Activated naive CD4-positive, alpha-beta T cell treated with anti-CD3 and anti-CD28 coated beads for 36 hours (primary cell): ENCODE results near the gene CDH12. TPM values are rescaled to one million over a fixed set of nuclear protein-coding genes. Genes with fewer than 3 reads are reported as not detected.

Source experiments
- CTCF ChIA-PET: fragments of 350-600 bp; sonication (Branson Sonifier 250); formaldehyde crosslinking; loops from one replicate; lab custom pipeline; 2021; ENCODE audit warnings: antibody characterized with exemption; lab: Charles Lee
- DNase-seq: peaks from one replicate; pipeline ENCODE4 v3.0.0-alpha.2; 2020
- H3K27ac Mint-ChIP-seq: one replicate; pipeline ENCODE4 v1.8.0; 2021; ENCODE audit warnings: mild to moderate bottlenecking, mixed read lengths
- H3K27me3 Mint-ChIP-seq: one replicate; pipeline ENCODE4 v1.8.0; 2021; ENCODE audit warnings: low read depth, mixed read lengths
- H3K36me3 Mint-ChIP-seq: one replicate; pipeline ENCODE4 v1.8.0; 2021; ENCODE audit warnings: low read depth, mixed read lengths
- H3K4me1 Mint-ChIP-seq: one replicate; pipeline ENCODE4 v1.8.0; 2021; ENCODE audit warnings: low read depth, mixed read lengths
- H3K4me3 Mint-ChIP-seq: one replicate; pipeline ENCODE4 v1.8.0; 2021; ENCODE audit warnings: mild to moderate bottlenecking, moderate library complexity, mixed read lengths
- H3K9me3 Mint-ChIP-seq: one replicate; pipeline ENCODE4 v1.8.0; 2021; ENCODE audit warnings: mixed read lengths
- intact Hi-C: fragments of 100-400 bp; cut with micrococcal nuclease; formaldehyde crosslinking; loops from one replicate; pipeline ENCODE4 v1.15.1; 2023
- total RNA-seq, 2 experiments: library from RNA; stranded (reverse); gene quantifications; one replicate each; pipeline ENCODE4 v1.2.3, GENCODE V29; 2021

The CDH12 gene
- total RNA-seq, 2 experiments from 2014 or later = not detected

- Mint-ChIP-seq H3K27ac (no peak overlapping the region), H3K9me3 (peaks cover 5% of the 10 kb centered on the region), H3K4me3 (no peak overlapping the region), H3K27me3 (no peaks in the 10 kb centered on the region), H3K4me1 (no peaks in the 10 kb centered on the region), H3K36me3 (no peaks in the 10 kb centered on the region)
- intact Hi-C loops = no loop called here
- no peak for DNase-seq
- CTCF ChIA-PET = no interaction called here
Measured at GRCh38 chr5:22591461-22591860, 261.7 kb downstream of the CDH12 start.

- Mint-ChIP-seq H3K36me3 (no peaks in the 10 kb centered on the region), H3K27me3 (no peaks in the 10 kb centered on the region), H3K9me3 (peaks cover 7% of the 10 kb centered on the region), H3K4me3 (no peak overlapping the region), H3K27ac (no peak overlapping the region), H3K4me1 (no peaks in the 10 kb centered on the region)
- CTCF ChIA-PET = no interaction called here
- DNase-seq = no peak
- intact Hi-C loops = no loop called here
Measured at GRCh38 chr5:22590677-22591268, 262.4 kb downstream of the CDH12 start.

GRCh38 chr5:22577711-22578110 is 275.4 kb downstream of the CDH12 start:
- H3K9me3 Mint-ChIP-seq = no peaks in the 10 kb centered on the region
- no peaks in the 10 kb centered on the region for H3K4me1 Mint-ChIP-seq
- intact Hi-C loops = no loop called here
- no peaks in the 10 kb centered on the region for H3K27me3 Mint-ChIP-seq
- H3K36me3 Mint-ChIP-seq = no peaks in the 10 kb centered on the region
- CTCF ChIA-PET = interaction anchor here (0.7 kb wide), 1 partner anchor 566 kb away, joined by 4 read pairs; no protein-coding TSS in a partner anchor
- DNase-seq = no peak
- H3K27ac Mint-ChIP-seq = no peak overlapping the region
- H3K4me3 Mint-ChIP-seq = no peak overlapping the region

GRCh38 chr5:22577006-22577405 is 276.1 kb downstream of the CDH12 start:
- no peak overlapping the region for H3K4me3 Mint-ChIP-seq
- CTCF ChIA-PET = no interaction called here
- H3K27me3 Mint-ChIP-seq = no peaks in the 10 kb centered on the region
- no peak for DNase-seq
- intact Hi-C loops = no loop called here
- no peak overlapping the region for H3K27ac Mint-ChIP-seq
- H3K4me1 Mint-ChIP-seq = no peaks in the 10 kb centered on the region
- H3K9me3 Mint-ChIP-seq = no peaks in the 10 kb centered on the region
- H3K36me3 Mint-ChIP-seq = no peaks in the 10 kb centered on the region

GRCh38 chr5:22572941-22573340 is 280.2 kb downstream of the CDH12 start:
- DNase-seq = no peak
- Mint-ChIP-seq H3K27ac (no peak overlapping the region), H3K4me1 (no peaks in the 10 kb centered on the region), H3K9me3 (peaks cover 12% of the 10 kb centered on the region), H3K36me3 (no peaks in the 10 kb centered on the region), H3K4me3 (no peak overlapping the region), H3K27me3 (no peaks in the 10 kb centered on the region)
- CTCF ChIA-PET = no interaction called here
- intact Hi-C loops = no loop called here

GRCh38 chr5:22567983-22568382 is 285.2 kb downstream of the CDH12 start:
- Mint-ChIP-seq H3K4me3 (no peak overlapping the region), H3K4me1 (no peaks in the 10 kb centered on the region), H3K27me3 (no peaks in the 10 kb centered on the region), H3K36me3 (no peaks in the 10 kb centered on the region), H3K27ac (no peak overlapping the region), H3K9me3 (peaks cover 20% of the 10 kb centered on the region)
- CTCF ChIA-PET = no interaction called here
- DNase-seq = no peak
- intact Hi-C loops = no loop called here

GRCh38 chr5:22560147-22560546 is 293.0 kb downstream of the CDH12 start:
- CTCF ChIA-PET = no interaction called here
- no peak overlapping the region for H3K27ac Mint-ChIP-seq
- DNase-seq = no peak
- intact Hi-C loops = no loop called here
- H3K4me1 Mint-ChIP-seq = no peaks in the 10 kb centered on the region
- no peaks in the 10 kb centered on the region for H3K27me3 Mint-ChIP-seq
- no peak overlapping the region for H3K4me3 Mint-ChIP-seq
- H3K9me3 Mint-ChIP-seq = peaks cover 12% of the 10 kb centered on the region
- no peaks in the 10 kb centered on the region for H3K36me3 Mint-ChIP-seq

GRCh38 chr5:22557251-22557650 is 295.9 kb downstream of the CDH12 start:
- Mint-ChIP-seq H3K27me3 (no peaks in the 10 kb centered on the region), H3K4me3 (no peak overlapping the region), H3K9me3 (peaks cover 5% of the 10 kb centered on the region), H3K36me3 (no peaks in the 10 kb centered on the region), H3K27ac (no peak overlapping the region), H3K4me1 (no peaks in the 10 kb centered on the region)
- DNase-seq = no peak
- CTCF ChIA-PET = no interaction called here
- intact Hi-C loops = no loop called here

- intact Hi-C loops = no loop called here
- Mint-ChIP-seq H3K27ac (no peak overlapping the region), H3K4me3 (no peak overlapping the region), H3K4me1 (no peaks in the 10 kb centered on the region), H3K36me3 (no peaks in the 10 kb centered on the region), H3K9me3 (peaks cover 12% of the 10 kb centered on the region), H3K27me3 (no peaks in the 10 kb centered on the region)
- CTCF ChIA-PET = no interaction called here
- DNase-seq = no peak
Measured at GRCh38 chr5:22554475-22554874, 298.7 kb downstream of the CDH12 start.

- no peaks in the 10 kb centered on the region for H3K36me3 Mint-ChIP-seq
- no peak overlapping the region for H3K4me3 Mint-ChIP-seq
- H3K4me1 Mint-ChIP-seq = no peaks in the 10 kb centered on the region
- no peaks in the 10 kb centered on the region for H3K27me3 Mint-ChIP-seq
- no peak for DNase-seq
- intact Hi-C loops = no loop called here
- H3K9me3 Mint-ChIP-seq = peaks cover 9% of the 10 kb centered on the region
- no peak overlapping the region for H3K27ac Mint-ChIP-seq
- CTCF ChIA-PET = no interaction called here
Measured at GRCh38 chr5:22549876-22550671, 303.1 kb downstream of the CDH12 start.

GRCh38 chr5:22542340-22542739 is 310.8 kb downstream of the CDH12 start:
- CTCF ChIA-PET = no interaction called here
- H3K4me3 Mint-ChIP-seq = no peak overlapping the region
- H3K4me1 Mint-ChIP-seq = no peaks in the 10 kb centered on the region
- no peaks in the 10 kb centered on the region for H3K27me3 Mint-ChIP-seq
- DNase-seq = no peak
- peaks cover 4% of the 10 kb centered on the region for H3K9me3 Mint-ChIP-seq
- intact Hi-C loops = no loop called here
- no peak overlapping the region for H3K27ac Mint-ChIP-seq
- no peaks in the 10 kb centered on the region for H3K36me3 Mint-ChIP-seq

GRCh38 chr5:22541037-22541436 is 312.1 kb downstream of the CDH12 start:
- H3K27me3 Mint-ChIP-seq = no peaks in the 10 kb centered on the region
- no peaks in the 10 kb centered on the region for H3K36me3 Mint-ChIP-seq
- no peak overlapping the region for H3K4me3 Mint-ChIP-seq
- CTCF ChIA-PET = no interaction called here
- intact Hi-C loops = no loop called here
- DNase-seq = no peak
- peaks cover 4% of the 10 kb centered on the region for H3K9me3 Mint-ChIP-seq
- H3K27ac Mint-ChIP-seq = no peak overlapping the region
- no peaks in the 10 kb centered on the region for H3K4me1 Mint-ChIP-seq

GRCh38 chr5:22539762-22540161 is 313.4 kb downstream of the CDH12 start:
- no peak for DNase-seq
- Mint-ChIP-seq H3K4me3 (no peak overlapping the region), H3K27me3 (no peaks in the 10 kb centered on the region), H3K9me3 (peaks cover 4% of the 10 kb centered on the region), H3K36me3 (no peaks in the 10 kb centered on the region), H3K27ac (no peak overlapping the region), H3K4me1 (no peaks in the 10 kb centered on the region)
- intact Hi-C loops = no loop called here
- CTCF ChIA-PET = no interaction called here
